Breast epithelium (tissue), 3 donors: Measurements from ENCODE around the gene CDK5RAP2.

Experiments used
- CTCF ChIP-seq, 3 donors: fragments of 450-650 bp; IDR thresholded peaks; one replicate each; pipeline ENCODE4 v1.5.1; 2016 to 2017; ENCODE audit warnings: antibody characterized with exemption in 3 of 3, mild to moderate bottlenecking in 3 of 3, moderate library complexity in 3 of 3
- POLR2A ChIP-seq: fragments of 450-650 bp; IDR thresholded peaks from one replicate; pipeline ENCODE4 v1.6.1; 2016; ENCODE audit warnings: antibody characterized with exemption, mild to moderate bottlenecking, moderate library complexity
- POLR2AphosphoS5 ChIP-seq, 3 donors: sonication (generic); formaldehyde crosslinking; IDR thresholded peaks; one replicate each; pipeline ENCODE4 v1.6.1; 2017; ENCODE audit warnings: antibody characterized with exemption in 3 of 3

DNA sequence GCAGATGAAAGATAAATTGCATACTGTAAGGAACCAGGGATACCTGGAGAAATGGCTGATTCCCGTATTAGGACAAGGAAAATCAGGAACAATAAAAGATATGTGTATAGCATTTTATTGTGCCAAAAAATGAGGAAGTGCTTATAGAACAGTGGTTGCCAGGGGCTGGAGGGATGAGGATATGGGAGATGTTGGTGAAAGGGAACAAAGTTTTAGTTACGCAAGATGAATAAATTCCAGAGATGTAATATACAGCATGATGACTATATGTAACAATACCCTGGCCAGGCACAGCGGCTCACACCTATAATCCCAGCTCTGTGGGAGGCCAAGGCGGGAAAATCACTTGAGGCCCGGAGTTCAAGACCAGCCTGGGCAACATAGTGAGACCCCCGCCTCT is 101.8 kb downstream of the CDK5RAP2 start:
- TF ChIP-seq CTCF (IDR thresholded peaks at IDR 0.05) (no peak), POLR2AphosphoS5 (IDR thresholded peaks at IDR 0.05) (no peak), POLR2A (no peak)
